ENCODE results near the gene XAF1.
A peak's percentile ranks its signal among the peaks of the same experiment; 100 is the strongest.

The XAF1 gene

GRCh38 chr17:6755731-6756184, at the start of gene XAF1:
Gene XAF1, plus strand, starts transcription at chr17:6756046. Its CDS starts 33 bp downstream, at chr17:6756079.
- no peak within 1 kb of the TSS for H3K27ac ChIP-seq (ENCODE audit: low read length)
- no peaks in the 10 kb centered on the region for H3K9me3 ChIP-seq (ENCODE audit: control insufficient read depth, insufficient read depth, low read length)
- H3K27me3 ChIP-seq (ENCODE audit: control insufficient read depth, insufficient read depth, low read length) = no peaks in the 10 kb centered on the region
- peaks cover 8% of the 10 kb centered on the region; the same call in 1 of the 2 replicates for H3K4me1 ChIP-seq (ENCODE audit: control insufficient read depth, insufficient read depth, low read length)
- no CpG with 5 or more reads among the region's 14 CpGs for WGBS (ENCODE audit: insufficient coverage, insufficient read length)
- H3K36me3 ChIP-seq (ENCODE audit: control insufficient read depth, insufficient read depth, low read length) = no peaks in the 10 kb centered on the region
- H3K4me3 ChIP-seq (ENCODE audit: low read length) = no peak within 1 kb of the TSS
- no peak for DNase-seq (ENCODE audit: low read depth, low spot score)

- no CpG with 5 or more reads among the region's 14 CpGs for WGBS (ENCODE audit: insufficient coverage, insufficient read length)
- H3K27ac ChIP-seq (ENCODE audit: low read length) = no peak overlapping the region
- H3K4me1 ChIP-seq (ENCODE audit: control insufficient read depth, insufficient read depth, low read length) = no peaks in the 10 kb centered on the region
- no peaks in the 10 kb centered on the region for H3K27me3 ChIP-seq (ENCODE audit: control insufficient read depth, insufficient read depth, low read length)
- no peaks in the 10 kb centered on the region for H3K36me3 ChIP-seq (ENCODE audit: control insufficient read depth, insufficient read depth, low read length)
- DNase-seq (ENCODE audit: low read depth, low spot score) = no peak
- H3K9me3 ChIP-seq (ENCODE audit: control insufficient read depth, insufficient read depth, low read length) = no peaks in the 10 kb centered on the region
- H3K4me3 ChIP-seq (ENCODE audit: low read length) = no peak overlapping the region
These were observed 49.3 kb upstream of the XAF1 start for GRCh38 chr17:6706499-6706898.

- Histone ChIP-seq H3K4me1 (ENCODE audit: control insufficient read depth, insufficient read depth, low read length) (no peaks in the 10 kb centered on the region), H3K4me3 (ENCODE audit: low read length) (no peak overlapping the region), H3K36me3 (ENCODE audit: control insufficient read depth, insufficient read depth, low read length) (no peaks in the 10 kb centered on the region), H3K27me3 (ENCODE audit: control insufficient read depth, insufficient read depth, low read length) (no peaks in the 10 kb centered on the region), H3K27ac (ENCODE audit: low read length) (no peak overlapping the region), H3K9me3 (ENCODE audit: control insufficient read depth, insufficient read depth, low read length) (no peaks in the 10 kb centered on the region)
- WGBS (ENCODE audit: insufficient coverage, insufficient read length) = no CpG with 5 or more reads among the region's 8 CpGs
- DNase-seq (ENCODE audit: low read depth, low spot score) = no peak
These were observed 48.9 kb upstream of the XAF1 start for GRCh38 chr17:6706996-6707395.

GRCh38 chr17:6708357-6708961, 47.4 kb upstream of the XAF1 start:
- no peak for DNase-seq (ENCODE audit: low read depth, low spot score)
- Histone ChIP-seq H3K27ac (ENCODE audit: low read length) (no peak overlapping the region), H3K4me1 (ENCODE audit: control insufficient read depth, insufficient read depth, low read length) (no peaks in the 10 kb centered on the region), H3K27me3 (ENCODE audit: control insufficient read depth, insufficient read depth, low read length) (peaks cover 4% of the 10 kb centered on the region; the same call in 1 of the 2 replicates), H3K36me3 (ENCODE audit: control insufficient read depth, insufficient read depth, low read length) (no peaks in the 10 kb centered on the region), H3K9me3 (ENCODE audit: control insufficient read depth, insufficient read depth, low read length) (no peaks in the 10 kb centered on the region), H3K4me3 (ENCODE audit: low read length) (no peak overlapping the region)
- no CpG with 5 or more reads among the region's 12 CpGs for WGBS (ENCODE audit: insufficient coverage, insufficient read length)

GRCh38 chr17:6710317-6710716, 45.5 kb upstream of the XAF1 start:
- H3K4me1 ChIP-seq (ENCODE audit: control insufficient read depth, insufficient read depth, low read length) = no peaks in the 10 kb centered on the region
- no CpG with 5 or more reads among the region's 11 CpGs for WGBS (ENCODE audit: insufficient coverage, insufficient read length)
- peaks cover 8% of the 10 kb centered on the region; the same call in 1 of the 2 replicates for H3K27me3 ChIP-seq (ENCODE audit: control insufficient read depth, insufficient read depth, low read length)
- no peaks in the 10 kb centered on the region for H3K36me3 ChIP-seq (ENCODE audit: control insufficient read depth, insufficient read depth, low read length)
- no peak overlapping the region for H3K27ac ChIP-seq (ENCODE audit: low read length)
- DNase-seq (ENCODE audit: low read depth, low spot score) = no peak
- no peak overlapping the region for H3K4me3 ChIP-seq (ENCODE audit: low read length)
- no peaks in the 10 kb centered on the region for H3K9me3 ChIP-seq (ENCODE audit: control insufficient read depth, insufficient read depth, low read length)

- DNase-seq (ENCODE audit: low read depth, low spot score) = no peak
- H3K9me3 ChIP-seq (ENCODE audit: control insufficient read depth, insufficient read depth, low read length) = no peaks in the 10 kb centered on the region
- H3K27me3 ChIP-seq (ENCODE audit: control insufficient read depth, insufficient read depth, low read length) = peaks cover 8% of the 10 kb centered on the region; the same call in 1 of the 2 replicates
- 100% methylated on average over 2 of the region's 7 CpGs for WGBS (ENCODE audit: insufficient coverage, insufficient read length)
- H3K4me1 ChIP-seq (ENCODE audit: control insufficient read depth, insufficient read depth, low read length) = no peaks in the 10 kb centered on the region
- H3K27ac ChIP-seq (ENCODE audit: low read length) = no peak overlapping the region
- no peak overlapping the region for H3K4me3 ChIP-seq (ENCODE audit: low read length)
- H3K36me3 ChIP-seq (ENCODE audit: control insufficient read depth, insufficient read depth, low read length) = no peaks in the 10 kb centered on the region
These were observed 44.7 kb upstream of the XAF1 start for GRCh38 chr17:6711081-6711674.

GRCh38 chr17:6711681-6712057, 44.2 kb upstream of the XAF1 start:
- H3K27ac ChIP-seq (ENCODE audit: low read length) = no peak overlapping the region
- no peaks in the 10 kb centered on the region for H3K4me1 ChIP-seq (ENCODE audit: control insufficient read depth, insufficient read depth, low read length)
- peaks cover 8% of the 10 kb centered on the region; the same call in 1 of the 2 replicates for H3K27me3 ChIP-seq (ENCODE audit: control insufficient read depth, insufficient read depth, low read length)
- DNase-seq (ENCODE audit: low read depth, low spot score) = no peak
- no CpG with 5 or more reads among the region's 2 CpGs for WGBS (ENCODE audit: insufficient coverage, insufficient read length)
- H3K36me3 ChIP-seq (ENCODE audit: control insufficient read depth, insufficient read depth, low read length) = no peaks in the 10 kb centered on the region
- H3K4me3 ChIP-seq (ENCODE audit: low read length) = no peak overlapping the region
- H3K9me3 ChIP-seq (ENCODE audit: control insufficient read depth, insufficient read depth, low read length) = no peaks in the 10 kb centered on the region

- Histone ChIP-seq H3K9me3 (ENCODE audit: control insufficient read depth, insufficient read depth, low read length) (no peaks in the 10 kb centered on the region), H3K36me3 (ENCODE audit: control insufficient read depth, insufficient read depth, low read length) (no peaks in the 10 kb centered on the region), H3K27ac (ENCODE audit: low read length) (no peak overlapping the region), H3K4me3 (ENCODE audit: low read length) (no peak overlapping the region; the same call in 1 of the 2 replicates), H3K4me1 (ENCODE audit: control insufficient read depth, insufficient read depth, low read length) (no peaks in the 10 kb centered on the region), H3K27me3 (ENCODE audit: control insufficient read depth, insufficient read depth, low read length) (peaks cover 8% of the 10 kb centered on the region; the same call in 1 of the 2 replicates)
- no CpG with 5 or more reads among the region's 11 CpGs for WGBS (ENCODE audit: insufficient coverage, insufficient read length)
- no peak for DNase-seq (ENCODE audit: low read depth, low spot score)
These were observed 43.6 kb upstream of the XAF1 start for GRCh38 chr17:6712058-6712853.

- no peaks in the 10 kb centered on the region for H3K4me1 ChIP-seq (ENCODE audit: control insufficient read depth, insufficient read depth, low read length)
- no CpG with 5 or more reads among the region's 14 CpGs for WGBS (ENCODE audit: insufficient coverage, insufficient read length)
- H3K36me3 ChIP-seq (ENCODE audit: control insufficient read depth, insufficient read depth, low read length) = no peaks in the 10 kb centered on the region
- H3K9me3 ChIP-seq (ENCODE audit: control insufficient read depth, insufficient read depth, low read length) = no peaks in the 10 kb centered on the region
- DNase-seq (ENCODE audit: low read depth, low spot score) = no peak
- peak overlapping the region; percentile 59; the same call in 1 of the 2 replicates for H3K4me3 ChIP-seq (ENCODE audit: low read length)
- peaks cover 8% of the 10 kb centered on the region; the same call in 1 of the 2 replicates for H3K27me3 ChIP-seq (ENCODE audit: control insufficient read depth, insufficient read depth, low read length)
- no peak overlapping the region for H3K27ac ChIP-seq (ENCODE audit: low read length)
These were observed 43.1 kb upstream of the XAF1 start for GRCh38 chr17:6712854-6713129.

GRCh38 chr17:6713130-6713917, 42.5 kb upstream of the XAF1 start, which contains the start of gene SLC13A5:
Gene SLC13A5, minus strand, starts transcription at chr17:6713369. Its CDS starts 36 bp downstream, at chr17:6713333.
- WGBS (ENCODE audit: insufficient coverage, insufficient read length) = no CpG with 5 or more reads among the region's 71 CpGs

More at GRCh38 chr17:6713130-6713917, 42.5 kb upstream of the XAF1 start, which contains the start of gene SLC13A5:
- H3K4me1 ChIP-seq (ENCODE audit: control insufficient read depth, insufficient read depth, low read length) = no peaks in the 10 kb centered on the region
- H3K9me3 ChIP-seq (ENCODE audit: control insufficient read depth, insufficient read depth, low read length) = no peaks in the 10 kb centered on the region
- H3K4me3 ChIP-seq (ENCODE audit: low read length) = peak within 1 kb of the TSS; percentile 59; the same call in 1 of the 2 replicates
- no peak for DNase-seq (ENCODE audit: low read depth, low spot score)
- no peak within 1 kb of the TSS for H3K27ac ChIP-seq (ENCODE audit: low read length)
- no peaks in the 10 kb centered on the region for H3K36me3 ChIP-seq (ENCODE audit: control insufficient read depth, insufficient read depth, low read length)
- peaks cover 8% of the 10 kb centered on the region; the same call in 1 of the 2 replicates for H3K27me3 ChIP-seq (ENCODE audit: control insufficient read depth, insufficient read depth, low read length)
